PFSK-1 (cell line): ENCODE results near the gene SLC35A3.

Source experiments
- POLR2AphosphoS5 ChIP-seq: IDR thresholded peaks from 2 replicates; pipeline ENCODE4 v1.6.1; 2012; ENCODE audit warnings: low read depth, mild to moderate bottlenecking, control low read depth, low read length, moderate library complexity
- SIN3A ChIP-seq: IDR thresholded peaks from 2 replicates; pipeline ENCODE4 v1.6.1; 2012; ENCODE audit warnings: mild to moderate bottlenecking, low read length, moderate library complexity, borderline replicate concordance; ENCODE audit not compliant: insufficient read depth

DNA sequence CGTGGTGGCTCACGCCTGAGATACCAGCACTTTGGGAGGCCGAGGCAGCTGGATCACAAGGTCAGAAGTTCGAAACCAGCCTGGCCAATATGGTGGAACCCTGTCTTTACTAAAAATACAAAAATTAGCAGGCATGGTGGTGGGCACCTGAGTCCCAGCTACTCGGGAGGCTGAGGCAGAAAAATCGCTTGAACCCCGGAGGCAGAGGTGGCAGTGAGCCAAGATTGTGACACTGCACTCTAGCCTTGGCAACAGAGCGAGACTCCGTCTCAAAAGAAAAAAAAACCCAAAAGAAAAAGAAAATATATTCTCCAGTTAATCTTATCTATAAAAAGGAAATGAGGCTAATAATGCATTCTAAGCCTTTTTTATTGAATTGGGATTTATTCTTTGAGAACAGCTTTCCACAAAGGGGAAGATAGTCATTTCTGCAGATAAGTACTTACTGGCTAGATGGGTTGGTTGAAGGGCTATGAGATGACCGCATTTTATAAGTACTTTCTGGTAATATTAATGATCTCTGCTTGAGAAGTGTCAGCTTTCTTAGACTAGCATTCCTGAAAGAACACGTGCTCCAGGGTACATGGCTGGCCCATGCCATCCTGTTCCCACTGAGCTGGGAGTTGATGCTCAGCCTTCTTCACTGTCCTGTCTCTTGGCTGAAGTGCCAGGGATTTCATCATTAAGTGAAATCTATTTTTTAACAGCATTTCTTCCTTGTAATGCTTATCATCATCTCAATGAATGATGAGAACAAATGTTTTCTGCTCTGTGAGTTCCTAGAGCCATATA is 105.0 kb downstream of the SLC35A3 start:
- no peak for TF ChIP-seq POLR2AphosphoS5
- TF ChIP-seq SIN3A, result no peak
